Measurements from ENCODE around the gene GOT1. TPM values are rescaled to one million over a fixed set of nuclear protein-coding genes. Genes with fewer than 3 reads are reported as not detected.

Gene GOT1
- total RNA-seq, 4 donors from 2014 or later, result 45.8 to 65.1 (median 51.0) TPM

DNA sequence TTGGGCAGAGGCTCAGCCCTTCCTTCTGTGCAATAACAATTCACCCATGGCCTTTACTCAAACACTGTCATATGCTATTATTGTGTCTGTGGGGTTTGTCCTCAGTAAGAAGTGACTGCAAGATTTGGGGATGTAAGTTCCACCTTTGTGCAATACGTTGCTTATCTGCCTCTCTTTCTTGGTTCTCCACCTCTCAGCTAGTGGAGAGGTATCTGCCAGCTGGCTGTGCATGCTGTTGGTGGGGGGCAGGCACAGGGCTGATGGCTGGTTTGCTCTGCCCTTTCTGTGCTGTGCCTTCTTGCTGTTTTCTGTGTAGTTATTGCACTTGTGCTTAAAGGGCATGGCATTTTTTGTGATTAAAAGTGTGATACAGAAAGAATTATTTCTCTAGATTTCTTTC lies 65.1 kb downstream of the GOT1 start:
- Histone ChIP-seq H3K36me3 (peaks cover 0 to 9% (median 0%) of the 10 kb centered on the region in 3 donors), H3K4me3 (no peak overlapping the region), H3K4me1 (no peaks in the 10 kb centered on the region), H3K27me3 (no peaks in the 10 kb centered on the region), H3K9me3 (no peaks in the 10 kb centered on the region), H3K27ac (no peak overlapping the region)
- intact Hi-C loops (cut with DNase I), result no loop called here
- TF ChIP-seq CTCF (IDR thresholded peaks at IDR 0.05) (no peak), POLR2A (IDR thresholded peaks at IDR 0.05) (no peak)
- DNase-seq, result no peak
- WGBS, 2 donors, result 36 to 50% methylated on average over 1 of the region's 1 CpG

GRCh38 chr10:99364125-99364524 lies 66.3 kb downstream of the GOT1 start:
- WGBS, 2 donors, result 67 to 87% methylated on average over 4 of the region's 4 CpGs
- H3K27me3 ChIP-seq, result no peaks in the 10 kb centered on the region
- no peaks in the 10 kb centered on the region for H3K4me1 ChIP-seq
- H3K4me3 ChIP-seq, result no peak overlapping the region
- H3K27ac ChIP-seq, result no peak overlapping the region
- H3K36me3 ChIP-seq, result peaks cover 0 to 9% (median 0%) of the 10 kb centered on the region in 3 donors
- no peaks in the 10 kb centered on the region for H3K9me3 ChIP-seq
- no peak for DNase-seq
- no peak for TF ChIP-seq POLR2A (IDR thresholded peaks at IDR 0.05)
- no peak for TF ChIP-seq CTCF (IDR thresholded peaks at IDR 0.05)
- intact Hi-C loops (cut with DNase I), result no loop called here

DNA sequence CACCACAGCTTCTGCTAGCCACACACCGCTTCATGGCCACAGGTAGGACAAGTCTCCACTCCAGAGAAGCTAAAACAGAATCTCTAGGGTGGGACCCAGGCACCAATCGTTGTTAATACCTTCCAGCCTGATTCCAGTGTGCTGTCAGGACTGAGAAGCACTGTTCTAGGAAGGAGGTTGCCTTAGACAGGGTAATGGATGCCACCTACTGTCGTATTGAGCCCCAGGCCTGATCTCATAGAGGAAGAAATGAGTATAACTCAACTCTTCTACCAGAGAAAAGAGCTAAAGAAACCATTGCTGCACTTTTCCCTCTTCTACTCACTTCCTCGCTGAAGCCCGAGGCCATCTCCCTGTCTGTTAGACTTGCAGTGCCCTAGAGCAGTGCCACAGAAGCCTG lies 69.5 kb downstream of the GOT1 start:
- TF ChIP-seq POLR2A (IDR thresholded peaks at IDR 0.05) (no peak), CTCF (IDR thresholded peaks at IDR 0.05) (no peak)
- no peak overlapping the region for H3K4me3 ChIP-seq
- 67 to 68% methylated on average over 4 to 5 of the region's 5 CpGs for WGBS, 2 donors
- no peak for DNase-seq
- intact Hi-C loops (cut with DNase I), result no loop called here
- no peaks in the 10 kb centered on the region for H3K9me3 ChIP-seq
- peaks cover 0 to 14% (median 0%) of the 10 kb centered on the region in 3 donors for H3K36me3 ChIP-seq
- H3K27me3 ChIP-seq, result no peaks in the 10 kb centered on the region
- no peak overlapping the region for H3K27ac ChIP-seq
- no peaks in the 10 kb centered on the region for H3K4me1 ChIP-seq

DNA sequence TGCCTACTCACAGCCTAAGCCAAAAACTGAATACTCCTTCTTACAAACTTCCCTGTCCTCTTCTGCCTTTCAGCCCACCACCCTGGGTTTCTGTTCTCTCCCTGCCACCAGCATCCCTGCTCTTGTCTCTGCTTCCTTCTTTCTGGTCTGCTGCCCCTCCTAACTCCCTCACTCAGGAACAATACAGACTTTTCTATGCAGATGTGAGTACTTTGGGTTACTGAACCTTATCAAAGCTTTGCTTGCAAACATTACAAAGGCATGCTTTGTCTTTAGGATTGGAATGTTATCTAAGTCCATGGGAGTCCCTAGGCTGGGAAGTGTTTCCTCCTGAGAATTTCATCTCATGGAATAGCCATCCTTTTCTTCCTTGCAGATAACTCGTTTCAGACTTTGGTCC lies 72.3 kb downstream of the GOT1 start:
- DNase-seq, result no peak
- Histone ChIP-seq H3K4me1 (no peaks in the 10 kb centered on the region), H3K27ac (no peak overlapping the region), H3K36me3 (peaks cover 0 to 14% (median 0%) of the 10 kb centered on the region in 3 donors), H3K4me3 (no peak overlapping the region), H3K27me3 (no peaks in the 10 kb centered on the region), H3K9me3 (no peaks in the 10 kb centered on the region)
- no peak for TF ChIP-seq POLR2A (IDR thresholded peaks at IDR 0.05)
- TF ChIP-seq CTCF (IDR thresholded peaks at IDR 0.05), result no peak
- 67 to 75% methylated on average over 1 of the region's 1 CpG for WGBS, 2 donors
- intact Hi-C loops (cut with DNase I), result no loop called here

GRCh38 chr10:99357691-99358090 lies 72.7 kb downstream of the GOT1 start:
- peaks cover 0 to 13% (median 0%) of the 10 kb centered on the region in 3 donors for H3K36me3 ChIP-seq
- no peaks in the 10 kb centered on the region for H3K9me3 ChIP-seq
- no peaks in the 10 kb centered on the region for H3K4me1 ChIP-seq
- DNase-seq, result no peak
- WGBS, 2 donors, result 55 to 73% methylated on average over 3 of the region's 3 CpGs
- H3K27me3 ChIP-seq, result no peaks in the 10 kb centered on the region
- no peak overlapping the region for H3K27ac ChIP-seq
- TF ChIP-seq POLR2A (IDR thresholded peaks at IDR 0.05) (no peak), CTCF (IDR thresholded peaks at IDR 0.05) (no peak)
- no peak overlapping the region for H3K4me3 ChIP-seq
- intact Hi-C loops (cut with DNase I), result no loop called here

Data from esophagus squamous epithelium (tissue), 5 donors.